Dendritic cell treated with granulocyte-macrophage colony-stimulating factor and Interleukin-4, amounts not matched to agents 40 ng/mL and 50 ng/mL, for 4 days (primary cell): ENCODE data around the gene PLEKHA1.

Experiments used
- H3K27ac Mint-ChIP-seq: one replicate; pipeline ENCODE4 v1.8.0; 2022; ENCODE audit warnings: mild to moderate bottlenecking, mixed read lengths
- H3K27me3 Mint-ChIP-seq: one replicate; pipeline ENCODE4 v1.8.0; 2022; ENCODE audit warnings: mild to moderate bottlenecking, mixed read lengths
- H3K36me3 Mint-ChIP-seq: one replicate; pipeline ENCODE4 v1.8.0; 2022; ENCODE audit warnings: low read depth, mixed read lengths
- H3K4me1 Mint-ChIP-seq: one replicate; pipeline ENCODE4 v1.8.0; 2022; ENCODE audit warnings: low read depth, mixed read lengths
- H3K4me3 Mint-ChIP-seq: one replicate; pipeline ENCODE4 v1.8.0; 2022; ENCODE audit warnings: mild to moderate bottlenecking, moderate library complexity, mixed read lengths
- H3K9me3 Mint-ChIP-seq: one replicate; pipeline ENCODE4 v1.8.0; 2022; ENCODE audit warnings: mixed read lengths
- intact Hi-C: fragments of 100-400 bp; cut with micrococcal nuclease; formaldehyde crosslinking; loops from one replicate; pipeline ENCODE4 v1.15.0; 2022

Gene PLEKHA1

GRCh38 chr10:122460891-122461293 lies 86.4 kb downstream of the PLEKHA1 start:
- Mint-ChIP-seq H3K4me3 (peak overlapping the region; percentile 59), H3K36me3 (no peaks in the 10 kb centered on the region), H3K9me3 (no peaks in the 10 kb centered on the region), H3K4me1 (peaks cover 30% of the 10 kb centered on the region), H3K27ac (no peak overlapping the region), H3K27me3 (peaks cover 89% of the 10 kb centered on the region)
- intact Hi-C loops = no loop called here

- Mint-ChIP-seq H3K9me3 (no peaks in the 10 kb centered on the region), H3K27ac (no peak within 1 kb of the TSS), H3K27me3 (peaks cover 87% of the 10 kb centered on the region), H3K36me3 (no peaks in the 10 kb centered on the region), H3K4me3 (peak within 1 kb of the TSS; percentile 76), H3K4me1 (peaks cover 35% of the 10 kb centered on the region)
- intact Hi-C loops = no loop called here
Observed at GRCh38 chr10:122461367-122461728, 86.8 kb downstream of the PLEKHA1 start, which contains the start of gene HTRA1. TSS of gene HTRA1 (plus strand) at chr10:122461553. CDS start at chr10:122461653, 100 bp downstream.

- Mint-ChIP-seq H3K4me3 (peak overlapping the region; percentile 76), H3K27ac (no peak overlapping the region), H3K4me1 (peaks cover 38% of the 10 kb centered on the region), H3K9me3 (no peaks in the 10 kb centered on the region), H3K27me3 (peaks cover 82% of the 10 kb centered on the region), H3K36me3 (no peaks in the 10 kb centered on the region)
- intact Hi-C loops = no loop called here
Observed at GRCh38 chr10:122461729-122462532, 87.4 kb downstream of the PLEKHA1 start.

GRCh38 chr10:122462533-122463465 lies 88.3 kb downstream of the PLEKHA1 start:
- Mint-ChIP-seq H3K9me3 (no peaks in the 10 kb centered on the region), H3K27me3 (peaks cover 73% of the 10 kb centered on the region), H3K4me3 (peak overlapping the region; percentile 76), H3K27ac (no peak overlapping the region), H3K4me1 (peaks cover 47% of the 10 kb centered on the region), H3K36me3 (no peaks in the 10 kb centered on the region)
- intact Hi-C loops = no loop called here

GRCh38 chr10:122463466-122464249 lies 89.2 kb downstream of the PLEKHA1 start:
- Mint-ChIP-seq H3K4me1 (peaks cover 55% of the 10 kb centered on the region), H3K9me3 (no peaks in the 10 kb centered on the region), H3K27me3 (peaks cover 65% of the 10 kb centered on the region), H3K27ac (no peak overlapping the region), H3K36me3 (no peaks in the 10 kb centered on the region), H3K4me3 (no peak overlapping the region)
- intact Hi-C loops = no loop called here

GRCh38 chr10:122464250-122464510 lies 89.7 kb downstream of the PLEKHA1 start:
- Mint-ChIP-seq H3K9me3 (no peaks in the 10 kb centered on the region), H3K36me3 (no peaks in the 10 kb centered on the region), H3K27me3 (peaks cover 60% of the 10 kb centered on the region), H3K4me3 (no peak overlapping the region), H3K4me1 (peaks cover 59% of the 10 kb centered on the region), H3K27ac (no peak overlapping the region)
- intact Hi-C loops = no loop called here

- Mint-ChIP-seq H3K27me3 (peaks cover 55% of the 10 kb centered on the region), H3K4me3 (no peak overlapping the region), H3K4me1 (peaks cover 59% of the 10 kb centered on the region), H3K9me3 (no peaks in the 10 kb centered on the region), H3K36me3 (no peaks in the 10 kb centered on the region), H3K27ac (no peak overlapping the region)
- intact Hi-C loops = no loop called here
Observed at GRCh38 chr10:122464586-122464985, 90.1 kb downstream of the PLEKHA1 start.

- Mint-ChIP-seq H3K4me3 (no peak overlapping the region), H3K27me3 (peaks cover 46% of the 10 kb centered on the region), H3K27ac (no peak overlapping the region), H3K36me3 (no peaks in the 10 kb centered on the region), H3K9me3 (no peaks in the 10 kb centered on the region), H3K4me1 (peaks cover 65% of the 10 kb centered on the region)
- intact Hi-C loops = no loop called here
Observed at GRCh38 chr10:122465401-122466040, 91.0 kb downstream of the PLEKHA1 start.

GRCh38 chr10:122466951-122467381 lies 92.5 kb downstream of the PLEKHA1 start:
- Mint-ChIP-seq H3K27me3 (peaks cover 50% of the 10 kb centered on the region), H3K4me3 (no peak overlapping the region)
- intact Hi-C loops = no loop called here

GRCh38 chr10:122467701-122468100 lies 93.2 kb downstream of the PLEKHA1 start:
- Mint-ChIP-seq H3K9me3 (no peaks in the 10 kb centered on the region), H3K27me3 (peaks cover 44% of the 10 kb centered on the region), H3K27ac (no peak overlapping the region), H3K36me3 (no peaks in the 10 kb centered on the region), H3K4me1 (peaks cover 52% of the 10 kb centered on the region), H3K4me3 (no peak overlapping the region)
- intact Hi-C loops = no loop called here

More at GRCh38 chr10:122466951-122467381, 92.5 kb downstream of the PLEKHA1 start:
- Mint-ChIP-seq H3K4me1 (peaks cover 60% of the 10 kb centered on the region), H3K9me3 (no peaks in the 10 kb centered on the region), H3K36me3 (no peaks in the 10 kb centered on the region), H3K27ac (no peak overlapping the region)

- H3K27ac Mint-ChIP-seq = no peak overlapping the region
- no peaks in the 10 kb centered on the region for H3K9me3 Mint-ChIP-seq
- H3K4me3 Mint-ChIP-seq = no peak overlapping the region
- intact Hi-C loops = no loop called here
- H3K36me3 Mint-ChIP-seq = no peaks in the 10 kb centered on the region
- peaks cover 47% of the 10 kb centered on the region for H3K4me1 Mint-ChIP-seq
- H3K27me3 Mint-ChIP-seq = peaks cover 37% of the 10 kb centered on the region
Observed at GRCh38 chr10:122468307-122468925, 93.9 kb downstream of the PLEKHA1 start.

- Mint-ChIP-seq H3K9me3 (no peaks in the 10 kb centered on the region), H3K36me3 (no peaks in the 10 kb centered on the region), H3K27ac (no peak overlapping the region), H3K27me3 (peaks cover 32% of the 10 kb centered on the region), H3K4me3 (no peak overlapping the region), H3K4me1 (peaks cover 53% of the 10 kb centered on the region)
- intact Hi-C loops = no loop called here
Observed at GRCh38 chr10:122468926-122469781, 94.6 kb downstream of the PLEKHA1 start.
